B cell (primary cell): Measurements from ENCODE around the gene KRT33B. TPM values are rescaled to one million over a fixed set of nuclear protein-coding genes. Genes with fewer than 3 reads are reported as not detected.
A peak's percentile ranks its signal among the peaks of the same experiment; 100 is the strongest.

Experiments used
- ATAC-seq: fragments of 200-7000 bp; cut with Tn5 transposase; one replicate; pipeline ENCODE4 v1.10.0; 2021; ENCODE audit warnings: low read depth, mild to moderate bottlenecking, moderate number of reproducible peaks, moderate library complexity
- CTCF ChIA-PET: fragments of 350-600 bp; sonication (Branson Sonifier 250); formaldehyde crosslinking; loops from one replicate; lab custom pipeline; 2021; ENCODE audit warnings: antibody characterized with exemption, inconsistent platforms; lab: Charles Lee
- POLR2A ChIA-PET: fragments of 350-600 bp; sonication (Branson Sonifier 250); formaldehyde crosslinking; loops from one replicate; lab custom pipeline; 2021; ENCODE audit warnings: antibody characterized with exemption; lab: Charles Lee
- DNase-seq: peaks from one replicate; pipeline ENCODE4 v3.0.0; 2013
- H2AFZ ChIP-seq: 2 replicates; pipeline ENCODE4 v1.6.1; 2012; ENCODE audit warnings: mild to moderate bottlenecking, low read depth, low read length; ENCODE audit not compliant: insufficient read depth, poor library complexity, severe bottlenecking
- H3K27ac ChIP-seq, 2 donors: 1 replicate in 1 of 2; 2 replicates in 1 of 2; pipeline ENCODE4 v1.5.1; 2012 to 2013; ENCODE audit warnings: low read length in 2 of 2, mild to moderate bottlenecking in 2 of 2, moderate library complexity in 1 of 2
- H3K27me3 ChIP-seq, 4 experiments: fragments of 200-600 bp in 1 of 4; sonication (generic) in 1 of 4; replicated peaks in 1 of 4; 1 replicate in 2 of 4; 2 replicates in 2 of 4; pipeline versions ENCODE4 v1.6.1 to v1.7.0; 2013 to 2016; ENCODE audit warnings: low read length in 3 of 4, mild to moderate bottlenecking in 2 of 4, mixed read lengths in 1 of 4, moderate library complexity in 1 of 4; ENCODE audit not compliant: insufficient read depth in 4 of 4, control insufficient read depth in 3 of 4; ENCODE audit errors: control extremely low read depth in 1 of 4
- H3K36me3 ChIP-seq, 2 experiments: replicated peaks in 1 of 2; 1 replicate in 1 of 2; 2 replicates in 1 of 2; pipeline versions ENCODE4 v1.6.1 to v1.7.1; 2013; ENCODE audit warnings: low read length in 1 of 2; ENCODE audit not compliant: insufficient read depth in 2 of 2, control insufficient read depth in 1 of 2; ENCODE audit errors: control extremely low read depth in 1 of 2, extremely low read depth in 1 of 2
- H3K4me1 ChIP-seq, 2 donors: fragments of 200-600 bp in 1 of 2; sonication (generic) in 1 of 2; 1 replicate in 1 of 2; 2 replicates in 1 of 2; pipeline versions ENCODE4 v1.5.1 to v1.6.1; 2013 to 2017; ENCODE audit warnings: low read length in 2 of 2; ENCODE audit not compliant: control insufficient read depth in 2 of 2, insufficient read depth in 2 of 2
- H3K4me2 ChIP-seq: replicated peaks from 2 replicates; pipeline ENCODE3; 2012; ENCODE audit warnings: mild to moderate bottlenecking, low read depth, low read length; ENCODE audit not compliant: poor library complexity, severe bottlenecking
- H3K4me3 ChIP-seq, 5 experiments: fragments of 200-600 bp in 1 of 5; sonication (generic) in 1 of 5; 1 replicate in 3 of 5; 2 replicates in 2 of 5; pipeline versions ENCODE4 v1.5.1 to v1.7.0; 2011 to 2016; ENCODE audit warnings: low read length in 4 of 5, mild to moderate bottlenecking in 4 of 5, low read depth in 2 of 5, control low read depth in 1 of 5, moderate library complexity in 1 of 5; ENCODE audit not compliant: insufficient read depth in 1 of 5; ENCODE audit errors: control extremely low read depth in 1 of 5, extremely low read depth in 1 of 5
- H3K79me2 ChIP-seq: fragments of 200-600 bp; sonication (generic); one replicate; pipeline ENCODE4 v1.6.0; 2016; ENCODE audit warnings: low read length; ENCODE audit not compliant: control insufficient read depth, insufficient read depth
- H3K9ac ChIP-seq: fragments of 200-600 bp; sonication (generic); 2 replicates; pipeline ENCODE4 v1.6.1; 2017; ENCODE audit warnings: mild to moderate bottlenecking, low read length, moderate library complexity
- H3K9me3 ChIP-seq, 3 donors: one replicate each; pipeline versions ENCODE4 v1.6.1 to v1.7.1; 2013; ENCODE audit warnings: low read length in 2 of 3; ENCODE audit not compliant: control insufficient read depth in 2 of 3, insufficient read depth in 1 of 3; ENCODE audit errors: control extremely low read depth in 1 of 3
- H4K20me1 ChIP-seq: 2 replicates; pipeline ENCODE4 v1.6.0; 2012; ENCODE audit warnings: mild to moderate bottlenecking, low read length; ENCODE audit not compliant: insufficient read depth, control insufficient read depth, poor library complexity, severe bottlenecking
- H3K27ac Mint-ChIP-seq: one replicate; pipeline ENCODE4 v1.8.0; 2021; ENCODE audit warnings: mixed read lengths
- H3K27me3 Mint-ChIP-seq: one replicate; pipeline ENCODE4 v1.8.0; 2021; ENCODE audit warnings: mixed read lengths
- H3K4me1 Mint-ChIP-seq: one replicate; pipeline ENCODE4 v1.8.0; 2021; ENCODE audit warnings: mixed read lengths
- H3K4me3 Mint-ChIP-seq: one replicate; pipeline ENCODE4 v1.8.0; 2021; ENCODE audit warnings: mixed read lengths
- H3K9me3 Mint-ChIP-seq: one replicate; pipeline ENCODE4 v1.8.0; 2022; ENCODE audit warnings: mixed read lengths; ENCODE audit not compliant: insufficient read depth
- CTCF ChIP-seq: fragments of 200-600 bp; IDR thresholded peaks from one replicate; pipeline ENCODE4 v1.8.0; 2022; ENCODE audit warnings: antibody characterized with exemption, mild to moderate bottlenecking
- EZH2 ChIP-seq: IDR thresholded peaks from 2 replicates; pipeline ENCODE4 v1.6.1; 2012; ENCODE audit warnings: borderline replicate concordance, low read depth, mild to moderate bottlenecking, moderate library complexity, low read length; ENCODE audit not compliant: insufficient read depth, poor library complexity, severe bottlenecking
- WGBS: methylation state at CpG from one replicate; pipeline ENCODE4 v1.1.5; 2013; ENCODE audit warnings: missing lambda C conversion rate; ENCODE audit not compliant: insufficient coverage; 5-methylcytosine and 5-hydroxymethylcytosine counted together
- intact Hi-C: fragments of 100-400 bp; cut with micrococcal nuclease; formaldehyde crosslinking; loops from one replicate; pipeline ENCODE4 v1.10.0; 2022
- polyA plus RNA-seq: library from polyadenylated mRNA; depleted of rRNA; stranded (reverse); fragments of >200 nt; gene quantifications from 2 replicates; pipeline ENCODE4 v1.2.3, GENCODE V29; 2012
- total RNA-seq, 2 donors: library from RNA; stranded (reverse); fragments of 120-200 nt in 1 of 2; gene quantifications; 1 replicate in 1 of 2; 2 replicates in 1 of 2; pipeline versions ENCODE4 v1.2.3 to v1.2.4, GENCODE V29; 2013 to 2022

The KRT33B gene
- total and polyA plus RNA-seq, 2 donors (not counting 1 experiment from before 2014, with no cell fraction given): not detected

GRCh38 chr17:41417576-41418015 is 48.0 kb upstream of the KRT33B start:
- POLR2A ChIA-PET: no interaction called here
- no peaks in the 10 kb centered on the region for H3K9me3 Mint-ChIP-seq
- H3K4me2 ChIP-seq: no peak overlapping the region

GRCh38 chr17:41417127-41417526 is 47.5 kb upstream of the KRT33B start:
- H3K4me1 Mint-ChIP-seq: no peaks in the 10 kb centered on the region
- CTCF ChIA-PET: interaction anchor here (0.9 to 1.4 kb wide), 3 partner anchors 9 to 245 kb away, joined by 3 to 6 read pairs (median 4); no protein-coding TSS in a partner anchor
- POLR2A ChIA-PET: no interaction called here
- 96% methylated on average over 4 of the region's 6 CpGs for WGBS
- DNase-seq (no peak), ATAC-seq (no peak)
- Histone ChIP-seq H3K36me3 (no peaks in the 10 kb centered on the region), H3K27me3 (peaks cover 0 to 3% (median 0%) of the 10 kb centered on the region in 4 experiments), H3K9ac (no peak overlapping the region), H3K27ac (no peak overlapping the region), H3K9me3 (no peaks in the 10 kb centered on the region), H3K79me2 (no peaks in the 10 kb centered on the region), H4K20me1 (no peaks in the 10 kb centered on the region), H2AFZ (no peak overlapping the region), H3K4me1 (no peaks in the 10 kb centered on the region), H3K4me3 (no peak overlapping the region), H3K4me2 (no peak overlapping the region)
- H3K4me3 Mint-ChIP-seq: no peak overlapping the region
- intact Hi-C loops: no loop called here
- TF ChIP-seq EZH2 (no peak), CTCF (no peak)
- no peaks in the 10 kb centered on the region for H3K9me3 Mint-ChIP-seq
- no peaks in the 10 kb centered on the region for H3K27me3 Mint-ChIP-seq
- H3K27ac Mint-ChIP-seq: no peak overlapping the region

More at GRCh38 chr17:41417576-41418015, 48.0 kb upstream of the KRT33B start:
- no peaks in the 10 kb centered on the region for H3K79me2 ChIP-seq
- DNase-seq (peak; percentile 29), ATAC-seq (no peak)
- intact Hi-C loops: no loop called here
- TF ChIP-seq CTCF (peak; percentile 47), EZH2 (no peak)
- no peak overlapping the region for H3K4me3 ChIP-seq
- no peaks in the 10 kb centered on the region for H3K4me1 ChIP-seq
- no peak overlapping the region for H3K27ac ChIP-seq
- no peaks in the 10 kb centered on the region for H3K36me3 ChIP-seq
- WGBS: 72% methylated on average over 2 of the region's 4 CpGs
- no peaks in the 10 kb centered on the region for H3K9me3 ChIP-seq
- H2AFZ ChIP-seq: no peak overlapping the region
- peaks cover 0 to 3% (median 0%) of the 10 kb centered on the region in 4 experiments for H3K27me3 ChIP-seq
- H3K27me3 Mint-ChIP-seq: no peaks in the 10 kb centered on the region
- H3K27ac Mint-ChIP-seq: no peak overlapping the region
- H3K4me1 Mint-ChIP-seq: no peaks in the 10 kb centered on the region
- CTCF ChIA-PET: interaction anchor here (0.9 to 1.4 kb wide), 3 partner anchors 9 to 245 kb away, joined by 3 to 6 read pairs (median 4); no protein-coding TSS in a partner anchor
- no peak overlapping the region for H3K4me3 Mint-ChIP-seq
- no peak overlapping the region for H3K9ac ChIP-seq
- no peaks in the 10 kb centered on the region for H4K20me1 ChIP-seq
